NCI-H345 treated with DMSO at 0.1 percent for 48 hours (cell line): ENCODE results near the gene PTGR2.
"Not testable (repeated sequence)": the region's sequence is repeated elsewhere in the genome, so short reads cannot be mapped to it uniquely, and the experiment has no call there.

Source experiments
- DNase-seq: peaks from one replicate; lab custom pipeline; 2025; ENCODE audit not compliant: unreplicated experiment; lab: John Stamatoyannopoulos, UW

The PTGR2 gene

GRCh38 chr14:73884438-73885190, 33.0 kb downstream of the PTGR2 start:
- no peak for DNase-seq

- DNase-seq: peak; percentile 87
Observed at GRCh38 chr14:73886449-73887317, 35.1 kb downstream of the PTGR2 start, which contains the start of gene ZNF410. Gene ZNF410 (plus strand): TSS chr14:73886859. CDS start chr14:73892176, 5,317 bp downstream.

DNA sequence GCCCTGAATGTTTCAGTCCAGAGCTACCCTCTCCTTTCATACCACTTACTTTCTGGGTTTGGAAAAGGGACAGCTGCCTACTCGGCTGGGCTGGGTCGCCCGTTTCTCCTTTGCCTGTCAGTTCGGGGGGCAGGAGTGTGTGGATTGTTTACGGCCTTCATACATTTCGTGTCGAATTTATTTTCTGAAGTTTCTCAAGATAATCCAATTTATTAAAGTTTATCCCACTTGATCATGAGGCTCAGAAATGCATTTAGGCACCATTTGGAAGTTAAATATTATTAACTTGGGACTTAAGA, 35.6 kb downstream of the PTGR2 start:
- DNase-seq: no peak

- DNase-seq: no peak
Observed at GRCh38 chr14:73887694-73888459, 36.2 kb downstream of the PTGR2 start.

- DNase-seq: no peak
Observed at GRCh38 chr14:73888460-73888725, 36.8 kb downstream of the PTGR2 start.

DNA sequence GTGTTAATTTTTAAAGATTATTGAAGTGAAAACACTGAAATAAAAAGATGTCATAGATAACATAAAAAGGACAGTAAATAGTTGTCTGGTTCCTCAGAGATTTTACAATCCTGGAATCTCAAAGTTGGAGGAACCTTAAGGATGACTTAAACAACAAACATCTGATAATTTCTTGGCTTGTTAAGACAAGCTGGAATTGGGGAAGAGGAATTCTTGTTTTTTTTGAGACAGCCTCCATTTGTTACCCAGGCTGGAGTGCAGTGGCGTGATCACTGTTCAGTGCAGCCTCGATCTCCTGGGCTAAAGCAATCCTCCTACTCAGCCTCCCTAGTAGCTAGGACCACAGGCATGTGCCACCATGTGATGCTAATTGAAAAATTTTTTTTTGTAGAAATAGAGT, 37.3 kb downstream of the PTGR2 start:
- DNase-seq: no peak

- DNase-seq: no peak
Observed at GRCh38 chr14:73889376-73889775, 37.7 kb downstream of the PTGR2 start.

DNA sequence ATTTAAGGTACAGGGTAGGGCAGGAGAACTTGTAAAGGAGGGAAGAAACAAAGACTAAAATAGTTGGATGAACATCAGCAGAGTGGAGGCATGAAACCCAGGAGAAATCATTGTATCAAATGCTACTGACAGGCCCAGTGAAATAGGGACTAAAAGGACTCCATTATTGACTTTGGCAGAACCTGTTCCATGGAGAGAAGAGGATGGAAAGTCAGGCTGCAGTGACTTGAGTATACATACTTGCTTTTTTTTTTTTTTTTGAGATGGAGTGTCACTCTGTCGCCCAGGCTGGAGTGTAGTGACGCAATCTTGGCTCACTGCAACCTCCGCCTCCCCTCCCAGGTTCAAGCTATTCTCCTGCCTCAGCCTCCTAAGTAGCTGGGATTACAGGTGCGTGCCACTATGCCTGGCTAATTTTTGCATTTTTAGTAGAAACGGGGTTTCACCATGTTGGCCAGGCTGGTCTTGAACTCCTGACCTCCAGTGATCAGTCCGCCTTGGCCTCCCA, 42.6 kb downstream of the PTGR2 start:
- DNase-seq: not testable (repeated sequence)

- DNase-seq: no peak
Observed at GRCh38 chr14:73895939-73896338, 44.3 kb downstream of the PTGR2 start.

DNA sequence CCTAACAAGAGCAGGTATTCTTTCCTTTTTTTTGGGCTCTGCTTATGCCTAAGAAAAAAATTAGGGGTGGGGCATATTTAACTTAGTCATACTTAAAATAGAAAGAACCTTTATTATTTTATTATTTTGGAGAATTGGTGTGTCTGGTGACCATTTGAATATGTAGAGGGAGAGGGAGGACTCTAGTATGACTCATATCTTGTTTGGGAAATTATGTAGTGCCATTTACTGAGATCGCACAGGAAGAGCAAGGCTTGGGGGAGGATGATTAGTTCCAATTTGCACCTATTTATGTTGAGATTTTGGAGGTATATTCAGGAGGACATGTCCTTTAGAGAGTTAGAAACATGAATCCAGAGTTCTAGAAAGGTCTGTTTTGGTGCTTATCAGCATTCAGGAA, 44.9 kb downstream of the PTGR2 start:
- DNase-seq: no peak

GRCh38 chr14:73903028-73903427, 51.4 kb downstream of the PTGR2 start:
- no peak for DNase-seq

DNA sequence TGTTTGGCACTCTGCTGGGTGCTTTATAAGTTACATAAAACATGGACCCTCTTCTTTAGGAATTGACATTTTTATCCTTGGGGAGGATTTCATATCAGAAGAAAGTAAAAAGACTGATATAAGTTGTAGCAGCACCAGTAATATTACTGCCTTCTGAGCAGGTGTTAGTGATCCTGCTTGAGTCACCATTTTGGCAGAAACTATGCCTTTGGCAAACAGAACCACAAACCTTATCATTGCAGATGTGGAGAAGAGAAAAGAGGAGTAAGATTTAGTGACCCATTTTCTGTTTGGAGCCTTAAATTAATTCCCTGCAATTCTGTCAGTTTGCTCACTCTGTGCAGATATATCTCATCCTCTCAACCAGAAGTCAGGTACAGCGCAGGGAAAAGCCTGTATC, 58.0 kb downstream of the PTGR2 start:
- DNase-seq: no peak

DNA sequence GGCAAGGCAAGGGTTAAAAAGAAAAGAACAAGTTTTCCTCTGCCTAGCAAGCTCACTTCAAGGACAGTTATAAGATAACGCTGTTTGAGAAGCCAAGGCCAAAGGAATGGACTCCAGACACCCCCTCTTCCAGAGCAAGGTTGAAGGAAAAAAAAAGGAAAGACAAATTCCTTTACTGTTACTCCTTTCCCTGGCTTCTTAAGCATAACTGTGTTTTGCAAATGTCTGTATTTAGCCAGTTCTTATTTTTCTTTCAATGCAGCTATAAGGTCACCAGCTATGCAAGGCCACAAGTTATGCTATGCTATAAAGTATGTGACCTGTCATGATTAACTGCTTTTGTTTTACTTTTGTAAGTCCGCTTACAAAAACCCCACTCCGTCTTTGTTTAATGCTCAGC, 61.6 kb downstream of the PTGR2 start:
- no peak for DNase-seq

DNA sequence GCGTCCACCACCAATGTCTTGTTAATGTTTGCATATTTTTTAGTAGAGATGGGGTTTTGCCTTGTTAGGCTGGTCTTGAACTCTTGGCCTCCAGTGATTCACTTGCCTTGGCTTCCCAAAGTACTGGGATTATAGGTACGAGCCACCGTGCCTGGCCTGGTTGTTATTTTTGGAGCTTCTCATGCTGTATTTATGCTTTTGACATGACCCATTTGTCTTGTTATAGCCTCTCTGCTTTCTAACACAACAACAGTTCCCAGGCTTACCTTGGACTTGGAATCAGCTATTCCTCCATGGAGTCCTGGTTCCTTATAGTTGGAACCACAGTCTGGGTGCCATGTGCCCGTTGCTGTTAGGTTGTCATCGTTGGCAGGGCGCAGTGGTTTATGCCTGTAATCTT, 64.7 kb downstream of the PTGR2 start:
- no peak for DNase-seq

- DNase-seq: not testable (repeated sequence)
Observed at GRCh38 chr14:73919457-73919856, 67.8 kb downstream of the PTGR2 start.

- no peak for DNase-seq
Observed at GRCh38 chr14:73924337-73924736, 72.7 kb downstream of the PTGR2 start.
